GM12872 (cell line): ENCODE data around the gene ZP2.

ENCODE experiments used
- CTCF ChIP-seq: IDR thresholded peaks from 3 replicates; pipeline ENCODE4 v1.5.1; 2011; ENCODE audit warnings: low read depth, mild to moderate bottlenecking, low read length, moderate library complexity; ENCODE audit not compliant: insufficient read depth

The ZP2 gene

GRCh38 chr16:21184834-21185233, 26.5 kb downstream of the ZP2 start:
- TF ChIP-seq CTCF: no peak

GRCh38 chr16:21183995-21184394, 27.4 kb downstream of the ZP2 start:
- TF ChIP-seq CTCF: no peak

GRCh38 chr16:21179983-21180365, 31.4 kb downstream of the ZP2 start:
- no peak for TF ChIP-seq CTCF

- no peak for TF ChIP-seq CTCF
These were observed 32.0 kb downstream of the ZP2 start for GRCh38 chr16:21179126-21179982.

- TF ChIP-seq CTCF: no peak
These were observed 36.0 kb downstream of the ZP2 start for GRCh38 chr16:21175397-21175796.

- no peak for TF ChIP-seq CTCF
These were observed 38.7 kb downstream of the ZP2 start for GRCh38 chr16:21172650-21173049.

GRCh38 chr16:21169249-21169981, 42.0 kb downstream of the ZP2 start:
- TF ChIP-seq CTCF: no peak
